ENCODE data around the gene CFAP410. TPM values are rescaled to one million over a fixed set of nuclear protein-coding genes. Genes with fewer than 3 reads are reported as not detected.

Gene CFAP410
- total RNA-seq, 1 experiment from 2014 or later: 33.4 TPM

- DNase-seq (ENCODE audit: low read depth): no peak
Observed at GRCh38 chr21:44317241-44317782, 21.9 kb downstream of the CFAP410 start.

- no peak for DNase-seq (ENCODE audit: low read depth)
Observed at GRCh38 chr21:44316277-44316900, 22.8 kb downstream of the CFAP410 start.

- DNase-seq (ENCODE audit: low read depth): no peak
Observed at GRCh38 chr21:44315691-44316203, 23.4 kb downstream of the CFAP410 start.

- DNase-seq (ENCODE audit: low read depth): no peak
Observed at GRCh38 chr21:44314561-44314960, 24.6 kb downstream of the CFAP410 start.

- no peak for DNase-seq (ENCODE audit: low read depth)
Observed at GRCh38 chr21:44314128-44314527, 25.1 kb downstream of the CFAP410 start.

- no peak for DNase-seq (ENCODE audit: low read depth)
Observed at GRCh38 chr21:44313451-44313850, 25.7 kb downstream of the CFAP410 start.

GRCh38 chr21:44312716-44313115 is 26.5 kb downstream of the CFAP410 start:
- no peak for DNase-seq (ENCODE audit: low read depth)

- no peak for DNase-seq (ENCODE audit: low read depth)
Observed at GRCh38 chr21:44312089-44312488, 27.1 kb downstream of the CFAP410 start.

- no peak for DNase-seq (ENCODE audit: low read depth)
Observed at GRCh38 chr21:44310628-44311507, 28.3 kb downstream of the CFAP410 start.

GRCh38 chr21:44306936-44307704 is 32.1 kb downstream of the CFAP410 start:
- no peak for DNase-seq (ENCODE audit: low read depth)

- DNase-seq (ENCODE audit: low read depth): no peak
Observed at GRCh38 chr21:44305691-44306090, 33.5 kb downstream of the CFAP410 start.

- peak; percentile 31 for DNase-seq (ENCODE audit: low read depth)
Observed at GRCh38 chr21:44304877-44305293, 34.3 kb downstream of the CFAP410 start.

GRCh38 chr21:44304011-44304616 is 35.1 kb downstream of the CFAP410 start:
- DNase-seq (ENCODE audit: low read depth): no peak

GRCh38 chr21:44303490-44303981 is 35.7 kb downstream of the CFAP410 start:
- no peak for DNase-seq (ENCODE audit: low read depth)

- DNase-seq (ENCODE audit: low read depth): peak; percentile 14
Observed at GRCh38 chr21:44302573-44303401, 36.4 kb downstream of the CFAP410 start.

GRCh38 chr21:44301961-44302406 is 37.2 kb downstream of the CFAP410 start:
- DNase-seq (ENCODE audit: low read depth): no peak

- DNase-seq (ENCODE audit: low read depth): no peak
Observed at GRCh38 chr21:44301141-44301540, 38.0 kb downstream of the CFAP410 start.

GRCh38 chr21:44300262-44300959 is 38.8 kb downstream of the CFAP410 start:
- peak; percentile 69 for DNase-seq (ENCODE audit: low read depth)

GRCh38 chr21:44299458-44300261 is 39.5 kb downstream of the CFAP410 start, which contains the start of gene PFKL:
PFKL (plus strand) TSS chr21:44300053; CDS start chr21:44300106, 53 bp downstream.
- DNase-seq (ENCODE audit: low read depth): peak; percentile 79

Data from M059J (cell line).